ENCODE data around the gene PNPLA7. TPM values are rescaled to one million over a fixed set of nuclear protein-coding genes. Genes with fewer than 3 reads are reported as not detected.

PNPLA7 gene
- total RNA-seq, 1 experiment from 2014 or later: 1.8 TPM

GRCh38 chr9:137479892-137480685 is 70.1 kb downstream of the PNPLA7 start:
- Histone ChIP-seq H4K20me1 (ENCODE audit: insufficient read depth) (no peaks in the 10 kb centered on the region), H3K9ac (ENCODE audit: low read length) (no peak overlapping the region)
- DNase-seq (ENCODE audit: low read depth, low spot score): no peak

More at GRCh38 chr9:137479892-137480685, 70.1 kb downstream of the PNPLA7 start:
- Histone ChIP-seq H2AFZ (ENCODE audit: low read depth, low read length, poor library complexity, severe bottlenecking) (no peak overlapping the region), H3K27me3 (ENCODE audit: insufficient read depth, low read length) (no peaks in the 10 kb centered on the region), H3K9me2 (ENCODE audit: insufficient read depth) (no peaks in the 10 kb centered on the region), H3K9me3 (ENCODE audit: control insufficient read depth in 1 of 2, insufficient read depth in 1 of 2, low read depth in 1 of 2, low read length in 2 of 2) (peaks cover 4 to 11% of the 10 kb centered on the region in 2 experiments; a peak in 3 of 4 replicates), H3K27ac (ENCODE audit: low read depth, low read length) (no peak overlapping the region), H3K4me2 (ENCODE audit: low read length) (no peak overlapping the region), H3K4me3 (replicated peaks in 1 of 2; ENCODE audit: low read depth in 1 of 2, low read length in 2 of 2) (no peak overlapping the region), H3K36me3 (ENCODE audit: control insufficient read depth in 1 of 2, insufficient read depth in 2 of 2, low read length in 2 of 2) (no peaks in the 10 kb centered on the region), H3K4me1 (ENCODE audit: control insufficient read depth in 1 of 2, insufficient read depth in 2 of 2, low read length in 2 of 2) (peaks cover 0 to 6% of the 10 kb centered on the region in 2 experiments; a peak in 1 of 4 replicates), H3K79me2 (ENCODE audit: insufficient read depth, low read length) (no peaks in the 10 kb centered on the region)
- ChIA-PET POLR2A (no interaction called here), RAD21 (ENCODE audit: low non-redundant PET in 1 of 2, low total read pairs in 2 of 2, uncharacterized antibody in 2 of 2, unreplicated experiment in 2 of 2) (no interaction called here), CTCF (no interaction called here)
- no peak for ATAC-seq
- BruUV-seq (replicated peaks): no TSS peak
- no peak for TF ChIP-seq ZNF274 (IDR thresholded peaks at IDR 0.05; ENCODE audit: low read depth, low read length)
- TF ChIP-seq YY1 (IDR thresholded peaks at IDR 0.05; ENCODE audit: extremely low read depth, insufficient replicate concordance, low read depth, low read length): no peak
- no peak for TF ChIP-seq RAD21 (IDR thresholded peaks at IDR 0.05; ENCODE audit: low read depth)
- TF ChIP-seq EZH2phosphoT487 (IDR thresholded peaks at IDR 0.05; ENCODE audit: borderline replicate concordance): no peak
- no peak for TF ChIP-seq ZFX (IDR thresholded peaks at IDR 0.05)
- no peak for TF ChIP-seq SIN3A (IDR thresholded peaks at IDR 0.05; ENCODE audit: low read depth)
- TF ChIP-seq REST (IDR thresholded peaks at IDR 0.05; ENCODE audit: low read depth): no peak
- no peak for TF ChIP-seq FOSL1 (IDR thresholded peaks at IDR 0.05; ENCODE audit: low read depth)
- TF ChIP-seq ELF1 (IDR thresholded peaks at IDR 0.05; ENCODE audit: borderline replicate concordance, low read depth): no peak
- no peak for TF ChIP-seq SRF (IDR thresholded peaks at IDR 0.05; ENCODE audit: low read depth)
- TF ChIP-seq EZH2 (IDR thresholded peaks at IDR 0.05): no peak
- no peak for TF ChIP-seq SP1 (IDR thresholded peaks at IDR 0.05; ENCODE audit: low read depth)
- TF ChIP-seq JUND (IDR thresholded peaks at IDR 0.05): no peak
- no peak for TF ChIP-seq TCF7L2 (IDR thresholded peaks at IDR 0.05; ENCODE audit: borderline replicate concordance, extremely low read depth, insufficient read depth, insufficient read length)
- TF ChIP-seq CBX3 (IDR thresholded peaks at IDR 0.05; ENCODE audit: low read depth): no peak
- no peak for TF ChIP-seq ATF3 (IDR thresholded peaks at IDR 0.05)
- TF ChIP-seq POLR2AphosphoS5 (IDR thresholded peaks at IDR 0.05; ENCODE audit: low read depth, low read length): no peak
- no peak for TF ChIP-seq EGR1 (IDR thresholded peaks at IDR 0.05; ENCODE audit: low read depth)
- intact Hi-C loops (cut with micrococcal nuclease): no loop called here
